ENCODE results near the gene KHK. TPM values are rescaled to one million over a fixed set of nuclear protein-coding genes. Genes with fewer than 3 reads are reported as not detected.
A peak's percentile ranks its signal among the peaks of the same experiment; 100 is the strongest.
"Not testable (repeated sequence)": the region's sequence is repeated elsewhere in the genome, so short reads cannot be mapped to it uniquely, and the experiment has no call there.

KHK gene
- polyA plus RNA-seq, 2 of the 4 experiments (the other 2 are of a cell fraction): 4.2 to 7.6 TPM

DNA sequence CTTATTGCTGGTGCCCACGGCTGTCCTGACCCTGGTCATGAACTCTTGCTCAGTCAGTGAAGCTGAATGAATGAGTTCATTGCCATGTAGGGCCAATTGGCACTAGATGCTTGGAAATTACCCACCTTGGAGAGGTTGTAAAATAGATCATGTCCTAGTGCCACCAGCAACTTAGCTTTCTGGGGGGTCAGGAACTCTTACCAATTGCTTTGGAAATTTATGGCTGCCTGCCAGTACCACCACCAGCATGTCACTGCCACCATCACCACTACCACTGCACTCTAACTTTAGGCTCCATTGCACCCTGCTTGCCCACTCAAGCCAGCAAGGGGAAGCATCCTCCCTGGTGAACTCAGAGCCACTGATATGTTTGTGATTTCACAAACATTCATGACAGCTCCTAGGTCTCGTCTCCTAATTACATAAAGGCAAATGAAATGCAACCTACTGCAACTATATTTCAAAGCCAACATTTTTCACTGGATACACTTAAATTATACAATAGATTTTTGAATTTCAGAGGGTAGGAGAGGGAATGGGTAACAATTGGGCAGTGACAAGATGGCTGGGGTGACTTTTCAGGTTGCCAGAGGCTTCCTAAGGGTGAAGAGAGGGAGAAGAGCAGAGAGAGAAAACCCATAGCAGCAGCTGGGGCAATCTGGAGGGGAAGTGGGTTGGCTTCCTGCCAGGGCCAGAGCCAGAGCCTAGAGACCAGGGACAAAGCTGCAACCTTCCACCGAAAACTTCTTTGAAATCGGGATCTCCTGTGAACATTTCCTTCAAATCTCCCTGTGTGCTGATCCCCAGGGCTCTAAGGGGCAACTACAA is 11.6 kb upstream of the KHK start:
- ATAC-seq (no peak), FAIRE-seq (no peak), DNase-seq (ENCODE audit: low read depth in 1 of 2, low spot score in 1 of 2) (no peak)
- H3K9me3 ChIP-seq: no peaks in the 10 kb centered on the region
- POLR2A ChIA-PET: no interaction called here
- peaks cover 13% of the 10 kb centered on the region for H3K4me1 ChIP-seq
- CTCF ChIA-PET: interaction anchor here (1.0 to 18.7 kb wide), 5 partner anchors 9 to 228 kb away, joined by 3 to 253 read pairs (median 4); partner anchors contain the start of genes AGBL5, EMILIN1 and KHK
- no peak overlapping the region for H3K4me2 ChIP-seq
- 75% methylated on average over 4 of the region's 4 CpGs for WGBS (ENCODE audit: missing lambda C conversion rate)
- H3K27ac ChIP-seq: no peak overlapping the region
- no peak overlapping the region for H3K4me3 ChIP-seq
- TF ChIP-seq MAX (IDR thresholded peaks at IDR 0.05) (no peak), HDAC2 (IDR thresholded peaks at IDR 0.05) (no peak), EHF (CRISPR knock-in tag; IDR thresholded peaks at IDR 0.05) (no peak), NFE2L2 (conservative IDR thresholded peaks at IDR 0.05; ENCODE audit: low read length) (no peak), BCL3 (IDR thresholded peaks at IDR 0.05) (no peak), KDM1A (IDR thresholded peaks at IDR 0.05; ENCODE audit: low read depth) (no peak), FOSB (CRISPR knock-in tag; IDR thresholded peaks at IDR 0.05) (no peak), FOXS1 (CRISPR knock-in tag; IDR thresholded peaks at IDR 0.05) (no peak), CBX8 (IDR thresholded peaks at IDR 0.05) (no peak), EHMT2 (IDR thresholded peaks at IDR 0.05; ENCODE audit: low read depth) (no peak), CHD4 (IDR thresholded peaks at IDR 0.05; ENCODE audit: borderline replicate concordance) (no peak), HEYL (CRISPR knock-in tag; IDR thresholded peaks at IDR 0.05) (no peak), EP300 (IDR thresholded peaks at IDR 0.05) (no peak), CHD2 (IDR thresholded peaks at IDR 0.05; ENCODE audit: low read length, partially characterized antibody) (no peak), ATOH8 (CRISPR knock-in tag; IDR thresholded peaks at IDR 0.05; ENCODE audit: low read depth) (no peak), RCOR1 (IDR thresholded peaks at IDR 0.05; ENCODE audit: low read depth, low read length) (no peak), HOXA7 (CRISPR knock-in tag; IDR thresholded peaks at IDR 0.05) (no peak)
- TF ChIP-seq, protein P1, sequence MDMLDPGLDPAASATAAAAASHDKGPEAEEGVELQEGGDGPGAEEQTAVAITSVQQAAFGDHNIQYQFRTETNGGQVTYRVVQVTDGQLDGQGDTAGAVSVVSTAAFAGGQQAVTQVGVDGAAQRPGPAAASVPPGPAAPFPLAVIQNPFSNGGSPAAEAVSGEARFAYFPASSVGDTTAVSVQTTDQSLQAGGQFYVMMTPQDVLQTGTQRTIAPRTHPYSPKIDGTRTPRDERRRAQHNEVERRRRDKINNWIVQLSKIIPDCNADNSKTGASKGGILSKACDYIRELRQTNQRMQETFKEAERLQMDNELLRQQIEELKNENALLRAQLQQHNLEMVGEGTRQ (IDR thresholded peaks at IDR 0.05): no peak
- TF ChIP-seq, protein P2, sequence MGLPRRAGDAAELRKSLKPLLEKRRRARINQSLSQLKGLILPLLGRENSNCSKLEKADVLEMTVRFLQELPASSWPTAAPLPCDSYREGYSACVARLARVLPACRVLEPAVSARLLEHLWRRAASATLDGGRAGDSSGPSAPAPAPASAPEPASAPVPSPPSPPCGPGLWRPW (IDR thresholded peaks at IDR 0.05): no peak

- WGBS (ENCODE audit: missing lambda C conversion rate): 82% methylated on average over 6 of the region's 6 CpGs
- POLR2A ChIA-PET, H3K27ac ChIP-seq: not testable (repeated sequence)
Observed at GRCh38 chr2:27075566-27075871, 11.1 kb upstream of the KHK start.

DNA sequence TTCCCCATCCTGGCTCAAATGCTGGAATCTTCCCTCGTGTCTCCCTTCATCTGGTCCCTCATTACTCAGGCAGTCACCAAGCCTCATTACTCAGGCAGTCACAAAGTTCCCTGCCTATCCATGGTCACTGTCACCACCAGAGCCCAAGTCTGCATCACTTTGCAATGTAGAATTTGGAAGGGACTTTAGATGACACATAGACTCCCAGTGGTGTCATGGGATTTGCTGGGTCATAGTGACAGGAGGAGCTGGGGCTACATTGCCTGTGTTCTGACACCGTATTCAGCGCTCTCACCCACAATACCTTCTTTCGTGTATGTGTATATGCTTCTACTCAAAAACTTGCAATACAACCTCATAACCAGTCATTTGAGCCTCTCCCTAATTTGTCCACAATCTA is 10.2 kb upstream of the KHK start:
- Histone ChIP-seq H3K27ac (no peak overlapping the region), H3K4me3 (no peak overlapping the region), H3K9me3 (no peaks in the 10 kb centered on the region), H3K4me1 (peaks cover 7% of the 10 kb centered on the region), H3K4me2 (no peak overlapping the region)
- ATAC-seq (no peak), FAIRE-seq (no peak), DNase-seq (ENCODE audit: low read depth in 1 of 2, low spot score in 1 of 2) (peak in 1 of 2 experiments; percentile 30)
- TF ChIP-seq RAD21 (conservative IDR thresholded peaks at IDR 0.05 in 1 of 2, IDR thresholded peaks at IDR 0.05 in 1 of 2): no peak
- no peak; the same call in none of the 2 replicates for TF ChIP-seq NFE2L2 (conservative IDR thresholded peaks at IDR 0.05; ENCODE audit: low read length)
- ChIA-PET CTCF (interaction anchor here (1.2 to 1.5 kb wide), 4 partner anchors 9 to 22 kb away, joined by 3 to 9 read pairs (median 6); partner anchors contain the start of gene KHK), POLR2A (no interaction called here)
- WGBS (ENCODE audit: missing lambda C conversion rate): 80% methylated on average over 4 of the region's 4 CpGs

More at GRCh38 chr2:27075566-27075871, 11.1 kb upstream of the KHK start:
- not testable (repeated sequence) for H3K9me3 ChIP-seq; DNase-seq (ENCODE audit: low read depth in 1 of 2, low spot score in 1 of 2); ATAC-seq; H3K4me1 ChIP-seq; H3K4me2 ChIP-seq; FAIRE-seq; H3K4me3 ChIP-seq
- CTCF ChIA-PET: interaction anchor here (13.3 to 18.7 kb wide), 2 partner anchors 8 to 20 kb away, joined by 143 to 253 read pairs; partner anchors contain the start of genes AGBL5, EMILIN1 and KHK

Measured in A549 (cell line).